Activated CD8-positive, alpha-beta memory T cell treated with anti-CD3 and anti-CD28 coated beads, Interleukin-2, amount 50 U/mL, for 1 hour (primary cell): ENCODE results near the gene CFAP74.

ENCODE experiments used
- DNase-seq: peaks from one replicate; pipeline ENCODE4 v3.0.0-alpha.2; 2020; ENCODE audit errors: extremely low read depth

The CFAP74 gene

GRCh38 chr1:1879942-1880341 is 123.6 kb downstream of the CFAP74 start:
- DNase-seq = no peak

GRCh38 chr1:1877865-1878436 is 125.6 kb downstream of the CFAP74 start:
- no peak for DNase-seq

DNA sequence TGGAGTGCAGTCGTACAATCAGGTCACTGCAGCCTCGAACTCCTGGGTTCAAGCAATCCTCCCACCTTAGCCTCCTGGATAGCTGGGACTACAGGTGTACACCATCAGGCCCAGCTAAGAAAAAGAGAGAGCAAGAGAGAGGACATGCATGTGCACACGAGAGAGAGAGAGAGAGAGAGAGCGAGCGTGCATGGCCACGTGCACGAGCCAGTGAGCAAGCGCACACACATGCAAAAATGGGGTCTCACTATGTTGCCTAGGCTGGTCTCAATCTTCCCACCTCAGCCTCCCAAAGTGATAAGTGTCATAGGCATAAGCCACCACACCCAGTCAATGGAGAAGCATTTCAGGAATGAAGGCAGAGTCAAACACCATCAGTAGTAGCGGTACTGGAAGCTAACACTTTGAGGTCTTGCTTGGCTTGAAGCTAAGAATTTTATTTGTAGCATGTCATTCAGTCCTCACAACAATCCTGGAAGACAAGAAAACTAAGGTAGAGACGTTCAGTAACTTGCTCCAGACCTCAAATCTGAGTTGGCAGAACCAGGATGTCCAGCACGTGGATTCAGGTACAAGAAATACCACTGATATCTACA is 127.2 kb downstream of the CFAP74 start:
- no peak for DNase-seq

DNA sequence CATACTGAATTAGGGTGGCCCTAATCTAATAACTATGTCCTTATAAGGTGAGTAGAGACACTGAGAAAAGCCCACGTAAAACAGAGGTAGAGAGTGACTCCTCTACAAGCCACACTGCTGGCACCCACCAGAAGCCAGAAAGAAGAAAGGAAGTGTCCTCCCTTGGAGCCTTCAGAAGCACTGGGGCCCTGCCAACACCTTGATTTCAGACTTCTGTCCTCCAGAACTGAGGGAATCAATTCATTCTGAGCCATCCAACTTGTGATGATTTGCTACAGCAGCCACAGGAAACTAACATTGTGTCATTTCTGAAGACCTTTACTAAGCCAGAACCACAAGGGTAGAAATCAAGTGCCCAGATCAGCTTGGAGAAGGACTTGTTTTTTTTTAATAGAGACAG is 127.7 kb downstream of the CFAP74 start:
- no peak for DNase-seq

DNA sequence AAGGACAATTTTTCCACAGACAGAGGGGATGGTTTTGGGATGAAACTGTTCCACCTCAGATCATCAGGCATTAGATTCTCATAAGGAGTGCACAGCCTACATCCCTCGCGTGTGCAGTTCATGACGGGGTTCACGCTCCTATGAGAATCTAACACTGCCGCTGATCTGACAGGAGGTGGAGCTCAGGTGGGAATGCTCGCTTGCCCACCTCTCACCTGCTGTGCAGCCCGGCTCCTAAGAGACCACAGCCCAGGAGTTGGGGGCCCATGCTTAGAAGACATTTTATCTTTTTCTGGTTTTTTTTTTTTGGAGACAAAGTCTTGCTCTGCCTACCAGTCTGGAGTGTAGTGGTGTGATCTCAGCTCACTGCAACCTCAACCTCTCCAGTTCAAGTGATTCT is 128.7 kb downstream of the CFAP74 start:
- no peak for DNase-seq

- no peak for DNase-seq
These were observed 130.4 kb downstream of the CFAP74 start for GRCh38 chr1:1873186-1873585.

GRCh38 chr1:1872329-1872994 is 131.1 kb downstream of the CFAP74 start:
- no peak for DNase-seq
